Common myeloid progenitor, CD34-positive (primary cell): Measurements from ENCODE around the gene ABCA10.

Experiments
- CTCF ChIA-PET: fragments of 350-600 bp; sonication (Branson Sonifier 250); formaldehyde crosslinking; loops from one replicate; lab custom pipeline; 2021; ENCODE audit warnings: antibody characterized with exemption; lab: Charles Lee
- POLR2A ChIA-PET: fragments of 350-600 bp; sonication (Branson Sonifier 250); formaldehyde crosslinking; loops from one replicate; lab custom pipeline; 2021; ENCODE audit warnings: antibody characterized with exemption; lab: Charles Lee
- DNase-seq, 3 donors: peaks; one replicate each; pipeline versions ENCODE4 v3.0.0 to v3.0.0-alpha.2; 2013
- H3K27ac ChIP-seq, 2 experiments: 1 replicate in 1 of 2; 2 replicates in 1 of 2; pipeline ENCODE4 v1.7.0; 2013; ENCODE audit warnings: inconsistent platforms in 2 of 2, low read length in 2 of 2, mild to moderate bottlenecking in 2 of 2, low read depth in 1 of 2, moderate library complexity in 1 of 2; ENCODE audit not compliant: severe bottlenecking in 2 of 2, insufficient read depth in 1 of 2, poor library complexity in 1 of 2
- H3K27me3 ChIP-seq, 5 experiments: replicated peaks in 2 of 5; 1 replicate in 3 of 5; 2 replicates in 2 of 5; pipeline versions ENCODE4 v1.6.1 to v1.7.0; 2013; ENCODE audit warnings: low read length in 4 of 5, mild to moderate bottlenecking in 2 of 5, moderate library complexity in 2 of 5, inconsistent platforms in 1 of 5; ENCODE audit not compliant: insufficient read depth in 5 of 5, control insufficient read depth in 4 of 5
- H3K36me3 ChIP-seq, 4 experiments: 1 replicate in 2 of 4; 2 replicates in 2 of 4; pipeline versions ENCODE4 v1.6.1 to v1.7.0; 2013; ENCODE audit warnings: low read length in 3 of 4, control low read depth in 1 of 4, mild to moderate bottlenecking in 1 of 4; ENCODE audit not compliant: control insufficient read depth in 4 of 4, insufficient read depth in 4 of 4
- H3K4me1 ChIP-seq, 4 experiments: 1 replicate in 3 of 4; 2 replicates in 1 of 4; pipeline versions ENCODE4 v1.6.1 to v1.7.1; 2013; ENCODE audit warnings: low read length in 3 of 4, mild to moderate bottlenecking in 3 of 4, control low read depth in 1 of 4, inconsistent platforms in 1 of 4, moderate library complexity in 1 of 4; ENCODE audit not compliant: control insufficient read depth in 4 of 4, insufficient read depth in 4 of 4; ENCODE audit errors: control extremely low read depth in 1 of 4
- H3K4me3 ChIP-seq, 7 experiments: 1 replicate in 4 of 7; 2 replicates in 3 of 7; pipeline versions ENCODE4 v1.5.1 to v1.7.0; 2013; ENCODE audit warnings: mild to moderate bottlenecking in 7 of 7, low read length in 6 of 7, moderate library complexity in 6 of 7, inconsistent platforms in 2 of 7, low read depth in 2 of 7, control low read depth in 1 of 7; ENCODE audit not compliant: insufficient read depth in 4 of 7, control insufficient read depth in 1 of 7; ENCODE audit errors: extremely low read depth in 1 of 7
- H3K9me3 ChIP-seq, 5 experiments: 1 replicate in 4 of 5; 2 replicates in 1 of 5; pipeline versions ENCODE4 v1.6.1 to v1.7.1; 2013; ENCODE audit warnings: low read length in 4 of 5, mild to moderate bottlenecking in 2 of 5, inconsistent platforms in 1 of 5, low read depth in 1 of 5, moderate library complexity in 1 of 5; ENCODE audit not compliant: control insufficient read depth in 4 of 5, insufficient read depth in 2 of 5; ENCODE audit errors: control extremely low read depth in 1 of 5
- WGBS: methylation state at CpG from one replicate; pipeline ENCODE4 v1.1.5; 2013; ENCODE audit not compliant: insufficient coverage; 5-methylcytosine and 5-hydroxymethylcytosine counted together

Gene ABCA10

GRCh38 chr17:69134112-69134511 lies 94.5 kb downstream of the ABCA10 start:
- DNase-seq, result no peak
- no CpG with 5 or more reads among the region's 3 CpGs for WGBS
- Histone ChIP-seq H3K27me3 (no peaks in the 10 kb centered on the region), H3K4me1 (no peaks in the 10 kb centered on the region), H3K36me3 (no peaks in the 10 kb centered on the region), H3K27ac (no peak overlapping the region), H3K9me3 (peaks cover 0 to 7% (median 0%) of the 10 kb centered on the region in 5 experiments), H3K4me3 (no peak overlapping the region)
- POLR2A ChIA-PET, result no interaction called here
- CTCF ChIA-PET, result no interaction called here

- ChIA-PET POLR2A (no interaction called here), CTCF (no interaction called here)
- peaks cover 0 to 6% (median 0%) of the 10 kb centered on the region in 5 experiments for H3K9me3 ChIP-seq
- no peaks in the 10 kb centered on the region for H3K36me3 ChIP-seq
- H3K27ac ChIP-seq, result no peak overlapping the region
- WGBS, result 96% methylated on average over 4 of the region's 6 CpGs
- H3K4me3 ChIP-seq, result no peak overlapping the region
- no peaks in the 10 kb centered on the region for H3K4me1 ChIP-seq
- no peak for DNase-seq
- no peaks in the 10 kb centered on the region for H3K27me3 ChIP-seq
Observed at GRCh38 chr17:69130627-69131296, 97.9 kb downstream of the ABCA10 start.

GRCh38 chr17:69123626-69124025 lies 105.0 kb downstream of the ABCA10 start:
- CTCF ChIA-PET, result no interaction called here
- peaks cover 0 to 1% (median 0%) of the 10 kb centered on the region in 5 experiments for H3K9me3 ChIP-seq
- H3K4me3 ChIP-seq, result no peak overlapping the region
- POLR2A ChIA-PET, result no interaction called here
- H3K36me3 ChIP-seq, result no peaks in the 10 kb centered on the region
- no peaks in the 10 kb centered on the region for H3K4me1 ChIP-seq
- no CpG with 5 or more reads among the region's 1 CpG for WGBS
- H3K27me3 ChIP-seq, result no peaks in the 10 kb centered on the region
- H3K27ac ChIP-seq, result no peak overlapping the region
- no peak for DNase-seq

GRCh38 chr17:69122065-69122464 lies 106.6 kb downstream of the ABCA10 start:
- H3K27ac ChIP-seq, result no peak overlapping the region
- 100% methylated on average over 5 of the region's 5 CpGs for WGBS
- H3K4me3 ChIP-seq, result no peak overlapping the region
- no peak for DNase-seq
- POLR2A ChIA-PET, result no interaction called here
- no peaks in the 10 kb centered on the region for H3K36me3 ChIP-seq
- H3K4me1 ChIP-seq, result no peaks in the 10 kb centered on the region
- peaks cover 0 to 1% (median 0%) of the 10 kb centered on the region in 5 experiments for H3K9me3 ChIP-seq
- CTCF ChIA-PET, result interaction anchor here (0.9 kb wide), 1 partner anchor 44 kb away, joined by 3 read pairs; no protein-coding TSS in a partner anchor
- H3K27me3 ChIP-seq, result no peaks in the 10 kb centered on the region

GRCh38 chr17:69117855-69118784 lies 110.5 kb downstream of the ABCA10 start:
- H3K27me3 ChIP-seq, result no peaks in the 10 kb centered on the region
- no peak overlapping the region for H3K27ac ChIP-seq
- ChIA-PET POLR2A (interaction anchor here (0.6 kb wide), 2 partner anchors 11 to 98 kb away, joined by 3 read pairs; no protein-coding TSS in a partner anchor), CTCF (no interaction called here)
- no peaks in the 10 kb centered on the region for H3K4me1 ChIP-seq
- no peak for DNase-seq
- 100% methylated on average over 1 of the region's 2 CpGs for WGBS
- no peaks in the 10 kb centered on the region for H3K36me3 ChIP-seq
- peaks cover 0 to 1% (median 0%) of the 10 kb centered on the region in 5 experiments for H3K9me3 ChIP-seq
- H3K4me3 ChIP-seq, result no peak overlapping the region

GRCh38 chr17:69111794-69112193 lies 116.8 kb downstream of the ABCA10 start:
- POLR2A ChIA-PET, result interaction anchor here (0.7 kb wide), 1 partner anchor 694 kb away, joined by 3 read pairs; no protein-coding TSS in a partner anchor
- no peak overlapping the region for H3K4me3 ChIP-seq
- 67% methylated on average over 1 of the region's 1 CpG for WGBS

More at GRCh38 chr17:69111794-69112193, 116.8 kb downstream of the ABCA10 start:
- H3K9me3 ChIP-seq, result peaks cover 0 to 1% (median 0%) of the 10 kb centered on the region in 5 experiments
- H3K4me1 ChIP-seq, result no peaks in the 10 kb centered on the region
- no peaks in the 10 kb centered on the region for H3K36me3 ChIP-seq
- no peak overlapping the region for H3K27ac ChIP-seq
- DNase-seq, result no peak
- H3K27me3 ChIP-seq, result no peaks in the 10 kb centered on the region
- CTCF ChIA-PET, result no interaction called here
